ENCODE data around the gene OR2AE1. TPM values are rescaled to one million over a fixed set of nuclear protein-coding genes. Genes with fewer than 3 reads are reported as not detected.

The OR2AE1 gene
- total RNA-seq, 1 donor from 2014 or later, result 1.3 TPM

DNA sequence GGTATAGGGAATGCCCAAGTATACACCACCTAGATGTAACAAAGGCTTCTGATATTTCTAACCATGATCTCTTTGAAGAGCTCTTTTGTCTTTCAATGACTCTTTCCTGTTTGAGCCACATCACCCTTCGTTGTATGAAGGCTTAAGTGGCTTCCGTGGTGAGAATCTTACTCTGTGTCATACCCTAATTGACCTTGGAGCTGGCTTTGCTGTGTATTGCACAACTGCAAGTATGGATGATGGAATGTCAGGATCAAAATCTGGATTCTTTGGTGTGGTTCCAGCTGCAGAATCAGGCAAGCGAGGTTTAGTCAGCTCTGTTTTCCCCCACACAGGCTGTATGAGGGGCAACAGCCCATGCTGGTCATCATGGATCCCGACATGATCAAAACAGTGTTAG lies 33.0 kb downstream of the OR2AE1 start:
- intact Hi-C loops (cut with micrococcal nuclease), result no loop called here
- H3K4me3 Mint-ChIP-seq, result no peak overlapping the region
- H3K4me1 Mint-ChIP-seq, result no peaks in the 10 kb centered on the region
- CTCF ChIA-PET, result no interaction called here
- DNase-seq (no peak), ATAC-seq (ENCODE audit: low read depth) (no peak)
- TF ChIP-seq, protein P1, sequence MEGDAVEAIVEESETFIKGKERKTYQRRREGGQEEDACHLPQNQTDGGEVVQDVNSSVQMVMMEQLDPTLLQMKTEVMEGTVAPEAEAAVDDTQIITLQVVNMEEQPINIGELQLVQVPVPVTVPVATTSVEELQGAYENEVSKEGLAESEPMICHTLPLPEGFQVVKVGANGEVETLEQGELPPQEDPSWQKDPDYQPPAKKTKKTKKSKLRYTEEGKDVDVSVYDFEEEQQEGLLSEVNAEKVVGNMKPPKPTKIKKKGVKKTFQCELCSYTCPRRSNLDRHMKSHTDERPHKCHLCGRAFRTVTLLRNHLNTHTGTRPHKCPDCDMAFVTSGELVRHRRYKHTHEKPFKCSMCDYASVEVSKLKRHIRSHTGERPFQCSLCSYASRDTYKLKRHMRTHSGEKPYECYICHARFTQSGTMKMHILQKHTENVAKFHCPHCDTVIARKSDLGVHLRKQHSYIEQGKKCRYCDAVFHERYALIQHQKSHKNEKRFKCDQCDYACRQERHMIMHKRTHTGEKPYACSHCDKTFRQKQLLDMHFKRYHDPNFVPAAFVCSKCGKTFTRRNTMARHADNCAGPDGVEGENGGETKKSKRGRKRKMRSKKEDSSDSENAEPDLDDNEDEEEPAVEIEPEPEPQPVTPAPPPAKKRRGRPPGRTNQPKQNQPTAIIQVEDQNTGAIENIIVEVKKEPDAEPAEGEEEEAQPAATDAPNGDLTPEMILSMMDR (IDR thresholded peaks at IDR 0.05), result no peak
- H3K9me3 Mint-ChIP-seq, result no peaks in the 10 kb centered on the region
- POLR2A ChIA-PET, result no interaction called here
- no peak overlapping the region for H3K27ac Mint-ChIP-seq
- no peaks in the 10 kb centered on the region for H3K36me3 Mint-ChIP-seq (ENCODE audit: low read depth)
- peaks cover 18% of the 10 kb centered on the region for H3K27me3 Mint-ChIP-seq

DNA sequence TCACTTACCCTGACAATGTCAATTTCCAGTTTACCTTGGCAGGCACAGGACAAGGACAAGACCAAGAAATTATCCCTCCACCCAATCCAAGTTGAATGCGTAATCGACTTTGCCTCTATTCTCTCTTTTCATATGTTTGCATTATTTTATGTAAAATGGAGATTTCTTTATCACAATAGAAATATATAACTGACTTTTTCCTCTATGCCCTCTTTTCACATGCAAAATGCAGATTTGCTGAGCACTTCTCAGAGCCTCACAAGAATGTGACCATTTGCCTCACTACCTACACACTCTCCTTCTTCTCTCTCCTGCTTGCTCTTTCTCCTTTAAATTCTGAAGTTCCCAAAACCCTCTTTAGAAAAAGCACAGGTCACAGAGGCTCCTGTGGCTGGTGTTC lies 33.9 kb downstream of the OR2AE1 start:
- POLR2A ChIA-PET, result no interaction called here
- H3K9me3 Mint-ChIP-seq, result no peaks in the 10 kb centered on the region
- CTCF ChIA-PET, result no interaction called here
- ATAC-seq (ENCODE audit: low read depth) (no peak), DNase-seq (no peak)
- TF ChIP-seq, protein P1 (IDR thresholded peaks at IDR 0.05), result no peak
- H3K4me3 Mint-ChIP-seq, result no peak overlapping the region
- H3K36me3 Mint-ChIP-seq (ENCODE audit: low read depth), result no peaks in the 10 kb centered on the region
- H3K4me1 Mint-ChIP-seq, result peaks cover under 1% of the 10 kb centered on the region
- no peak overlapping the region for H3K27ac Mint-ChIP-seq
- intact Hi-C loops (cut with micrococcal nuclease), result no loop called here
- H3K27me3 Mint-ChIP-seq, result peaks cover 13% of the 10 kb centered on the region

DNA sequence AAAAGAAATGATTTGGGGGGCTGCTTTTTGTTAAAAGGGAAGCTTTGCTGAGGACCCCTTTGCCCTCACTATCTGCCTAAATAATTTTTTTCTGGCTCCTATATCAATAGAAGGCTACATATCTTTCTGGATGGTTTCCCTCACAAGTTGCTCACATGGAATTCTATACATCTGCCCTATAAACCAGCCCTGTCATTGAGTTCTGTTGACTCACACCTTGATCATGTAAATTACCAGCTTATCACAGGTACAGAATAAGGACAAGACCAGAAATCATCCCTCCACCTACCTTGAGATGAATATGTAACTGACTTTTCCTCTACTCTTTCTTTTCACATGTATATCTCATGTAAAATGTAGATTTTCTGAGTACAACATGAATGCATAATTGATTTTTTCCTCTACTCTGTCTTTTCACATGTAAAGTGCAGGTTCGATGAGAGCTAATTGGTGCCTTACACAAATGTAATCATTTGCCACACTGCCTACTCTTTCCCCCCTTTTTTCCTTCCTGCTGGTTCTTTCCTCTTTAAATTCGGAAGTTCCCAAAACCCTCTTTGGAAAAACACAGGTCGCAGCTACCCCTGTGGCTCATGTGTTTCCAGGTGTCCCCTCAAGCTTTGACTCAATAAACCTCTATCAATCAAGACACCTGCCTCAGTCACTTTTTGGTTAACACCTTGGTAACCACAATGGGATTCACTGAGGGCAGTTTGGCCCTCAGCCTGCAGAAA lies 36.5 kb downstream of the OR2AE1 start:
- ATAC-seq (ENCODE audit: low read depth), result no peak

DNA sequence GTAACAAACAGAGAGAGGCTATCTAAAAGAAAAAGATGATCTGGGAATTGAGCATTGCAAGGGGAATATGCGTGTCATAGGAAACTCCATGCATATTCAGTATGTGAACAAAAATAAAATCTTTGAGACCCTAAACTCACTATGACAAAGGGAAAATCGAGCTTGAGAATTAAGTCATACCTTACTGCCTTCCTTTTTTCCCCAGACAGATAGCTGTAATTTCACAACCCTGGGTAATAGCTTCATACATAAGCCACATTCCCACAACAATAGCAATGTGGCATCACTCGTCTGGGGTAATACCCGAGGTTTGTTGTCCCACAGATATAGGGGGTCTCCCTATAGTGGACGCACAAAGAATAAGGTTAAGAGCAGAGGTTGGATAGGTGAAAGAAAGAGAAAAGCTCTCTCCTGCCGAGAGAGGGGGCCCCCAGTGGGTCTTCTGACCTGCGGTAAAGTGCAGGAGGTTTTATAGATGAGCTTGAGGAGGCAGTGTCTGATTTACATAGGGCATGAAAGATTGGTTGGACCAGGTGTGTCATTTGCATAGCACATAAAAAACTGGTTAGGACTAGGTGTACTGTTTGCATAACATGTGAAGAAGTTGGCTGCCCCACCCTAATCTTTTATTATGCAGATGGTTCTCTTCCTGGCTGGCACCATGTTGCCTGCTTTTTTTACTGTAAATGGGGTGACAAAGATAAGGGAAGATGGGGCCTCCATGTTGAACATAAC lies 37.4 kb downstream of the OR2AE1 start:
- no peaks in the 10 kb centered on the region for H3K36me3 Mint-ChIP-seq (ENCODE audit: low read depth)
- POLR2A ChIA-PET, result no interaction called here
- H3K27me3 Mint-ChIP-seq, result peaks cover 15% of the 10 kb centered on the region
- no peak overlapping the region for H3K4me3 Mint-ChIP-seq
- no peak for ATAC-seq (ENCODE audit: low read depth)
- no peak overlapping the region for H3K27ac Mint-ChIP-seq
- H3K4me1 Mint-ChIP-seq, result peaks cover 4% of the 10 kb centered on the region
- TF ChIP-seq, protein P1 (IDR thresholded peaks at IDR 0.05), result no peak
- DNase-seq, result no peak
- intact Hi-C loops (cut with micrococcal nuclease), result no loop called here
- no peaks in the 10 kb centered on the region for H3K9me3 Mint-ChIP-seq
- CTCF ChIA-PET, result no interaction called here

More for the DNA sequence above, 36.5 kb downstream of the OR2AE1 start:
- intact Hi-C loops (cut with micrococcal nuclease), result no loop called here
- H3K27ac Mint-ChIP-seq, result no peak overlapping the region
- no peak overlapping the region for H3K4me3 Mint-ChIP-seq
- TF ChIP-seq, protein P1 (IDR thresholded peaks at IDR 0.05), result no peak
- no peaks in the 10 kb centered on the region for H3K36me3 Mint-ChIP-seq (ENCODE audit: low read depth)
- no peaks in the 10 kb centered on the region for H3K9me3 Mint-ChIP-seq
- no peak for DNase-seq
- peaks cover 4% of the 10 kb centered on the region for H3K4me1 Mint-ChIP-seq
- CTCF ChIA-PET, result no interaction called here
- peaks cover 13% of the 10 kb centered on the region for H3K27me3 Mint-ChIP-seq
- POLR2A ChIA-PET, result no interaction called here

DNA sequence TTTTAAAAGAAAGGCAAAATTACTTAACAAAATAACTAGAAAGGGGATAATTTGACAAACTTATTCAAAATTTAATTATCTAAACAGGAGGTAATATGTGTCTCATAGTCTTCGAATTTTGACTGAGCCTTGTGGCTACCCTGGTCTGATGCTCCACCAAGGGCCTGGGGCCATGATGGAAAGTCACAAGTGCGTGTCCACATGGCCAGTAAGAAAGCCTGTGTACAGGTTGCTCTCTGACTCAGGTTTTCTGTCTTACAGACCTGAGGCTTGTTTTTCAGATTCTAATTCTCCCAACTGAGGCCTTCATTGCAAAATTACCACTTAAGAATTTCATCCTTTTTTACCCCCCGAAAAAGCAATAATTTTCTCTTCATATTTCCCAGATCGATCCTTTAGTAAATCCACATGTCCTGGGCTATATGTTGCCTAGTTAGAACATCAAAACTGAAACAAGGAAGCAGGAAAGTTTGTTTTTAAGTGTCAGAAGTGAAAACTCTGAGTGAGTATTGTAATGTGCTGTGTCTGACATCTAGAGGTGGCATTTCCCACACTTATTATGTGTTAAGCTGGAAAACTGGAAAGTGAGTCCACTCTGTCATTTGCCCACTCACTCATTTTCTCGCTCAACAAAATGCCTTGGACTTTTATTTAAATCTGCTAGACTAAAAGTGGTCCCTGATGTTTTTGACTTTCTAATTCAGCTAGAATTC lies 39.0 kb downstream of the OR2AE1 start:
- Mint-ChIP-seq H3K27me3 (peaks cover 16% of the 10 kb centered on the region), H3K36me3 (ENCODE audit: low read depth) (no peaks in the 10 kb centered on the region), H3K4me3 (no peak overlapping the region), H3K27ac (no peak overlapping the region), H3K9me3 (no peaks in the 10 kb centered on the region), H3K4me1 (peaks cover 4% of the 10 kb centered on the region)
- intact Hi-C loops (cut with micrococcal nuclease), result no loop called here
- TF ChIP-seq, protein P1 (IDR thresholded peaks at IDR 0.05), result no peak
- CTCF ChIA-PET, result no interaction called here
- POLR2A ChIA-PET, result no interaction called here
- ATAC-seq (ENCODE audit: low read depth), result no peak
- no peak for DNase-seq
